Retinal pigment epithelial cell (primary cell): ENCODE results near the gene BCAP31.
"Not testable (repeated sequence)": the region's sequence is repeated elsewhere in the genome, so short reads cannot be mapped to it uniquely, and the experiment has no call there.

Experiments used
- DNase-seq: peaks from one replicate; pipeline ENCODE4 v3.0.0-alpha.2; 2010; ENCODE audit warnings: low read depth
- H3K4me3 ChIP-seq: 2 replicates; pipeline ENCODE4 v1.5.1; 2011; ENCODE audit warnings: mild to moderate bottlenecking, low read length, control low read depth, moderate library complexity
- CTCF ChIP-seq: conservative IDR thresholded peaks from 2 replicates; pipeline ENCODE4 v1.5.1; 2011; ENCODE audit warnings: low read depth, low read length, control low read depth, inconsistent platforms

BCAP31 gene

GRCh38 chrX:153735274-153735673, 11.1 kb upstream of the BCAP31 start:
- no peak overlapping the region for H3K4me3 ChIP-seq
- no peak for TF ChIP-seq CTCF
- no peak for DNase-seq

GRCh38 chrX:153734871-153735270, 10.7 kb upstream of the BCAP31 start:
- no peak overlapping the region for H3K4me3 ChIP-seq
- no peak for DNase-seq
- no peak for TF ChIP-seq CTCF

GRCh38 chrX:153733651-153734240, 9.6 kb upstream of the BCAP31 start:
- H3K4me3 ChIP-seq, result no peak overlapping the region
- DNase-seq, result no peak
- no peak for TF ChIP-seq CTCF

- no peak overlapping the region for H3K4me3 ChIP-seq
- no peak for DNase-seq
- no peak for TF ChIP-seq CTCF
Measured at GRCh38 chrX:153732401-153732800, 8.2 kb upstream of the BCAP31 start.

GRCh38 chrX:153731845-153732215, 7.6 kb upstream of the BCAP31 start:
- H3K4me3 ChIP-seq, result no peak overlapping the region
- no peak for DNase-seq
- no peak for TF ChIP-seq CTCF

- H3K4me3 ChIP-seq, result no peak overlapping the region
- no peak for TF ChIP-seq CTCF
- DNase-seq, result no peak
Measured at GRCh38 chrX:153731117-153731844, 7.1 kb upstream of the BCAP31 start.

GRCh38 chrX:153730115-153730514, 5.9 kb upstream of the BCAP31 start:
- not testable (repeated sequence) for DNase-seq, H3K4me3 ChIP-seq
